Panc1 (cell line): ENCODE measurements around the gene CHMP6. TPM values are rescaled to one million over a fixed set of nuclear protein-coding genes. Genes with fewer than 3 reads are reported as not detected.

Source experiments
- ATAC-seq: fragments of 200-7000 bp; cut with Tn5 transposase; 2 replicates; pipeline ENCODE4 v1.9.1; 2020; ENCODE audit warnings: mild to moderate bottlenecking, moderate library complexity
- BruUV-seq: library from RNA; stranded (reverse); fragments of 400-500 nt; replicated peaks from 2 replicates; lab custom pipeline; 2021; lab: Mats Ljungman, UMichigan
- CTCF ChIA-PET: fragments of 300-600 bp; sonication (Branson Sonifier 250); formaldehyde crosslinking; loops from one replicate; lab custom pipeline; 2022; ENCODE audit warnings: antibody characterized with exemption; lab: Charles Lee
- POLR2A ChIA-PET: fragments of 300-600 bp; sonication (Branson Sonifier 250); formaldehyde crosslinking; loops from one replicate; lab custom pipeline; 2022; ENCODE audit warnings: antibody characterized with exemption; lab: Charles Lee
- DNase-seq: peaks from one replicate; pipeline ENCODE4 v3.0.0-alpha.2; 2010; ENCODE audit warnings: low read depth, low spot score
- H3K27ac ChIP-seq: 2 replicates; pipeline ENCODE4 v1.5.1; 2011; ENCODE audit warnings: mild to moderate bottlenecking, low read length, inconsistent platforms
- H3K27me3 ChIP-seq: fragments of 200-500 bp; sonication (Bioruptor generic); 2 replicates; pipeline ENCODE4 v1.6.0; 2014; ENCODE audit warnings: low read length, inconsistent platforms; ENCODE audit not compliant: control insufficient read depth, insufficient read depth
- H3K36me3 ChIP-seq: fragments of 200-500 bp; sonication (Bioruptor generic); 2 replicates; pipeline ENCODE4 v1.5.1; 2014; ENCODE audit warnings: inconsistent platforms, mild to moderate bottlenecking, low read length, moderate library complexity; ENCODE audit not compliant: control insufficient read depth, insufficient read depth
- H3K4me1 ChIP-seq: 2 replicates; pipeline ENCODE4 v1.5.1; 2011; ENCODE audit warnings: inconsistent platforms, mild to moderate bottlenecking, low read length, moderate library complexity; ENCODE audit not compliant: control insufficient read depth, insufficient read depth
- H3K4me3 ChIP-seq, 2 experiments: 2 replicates each; pipeline ENCODE4 v1.5.1; 2011 to 2012; ENCODE audit warnings: low read depth in 2 of 2, low read length in 2 of 2, mild to moderate bottlenecking in 2 of 2, inconsistent platforms in 1 of 2, moderate library complexity in 1 of 2
- H3K9me3 ChIP-seq: fragments of 200-500 bp; sonication (Bioruptor generic); 2 replicates; pipeline ENCODE4 v1.5.1; 2014; ENCODE audit warnings: low read depth, mild to moderate bottlenecking, inconsistent platforms, low read length, moderate library complexity; ENCODE audit not compliant: control insufficient read depth, insufficient read depth
- POLR2AphosphoS5 ChIP-seq: IDR thresholded peaks from 2 replicates; pipeline ENCODE4 v1.6.1; 2012; ENCODE audit warnings: mild to moderate bottlenecking, low read depth, low read length, moderate library complexity
- SIN3A ChIP-seq: IDR thresholded peaks from 2 replicates; pipeline ENCODE4 v1.6.1; 2012; ENCODE audit warnings: low read depth, mild to moderate bottlenecking, low read length, moderate library complexity, borderline replicate concordance; ENCODE audit not compliant: insufficient read depth
- TCF7L2 ChIP-seq: IDR thresholded peaks from 2 replicates; pipeline ENCODE4 v1.6.1; 2011; ENCODE audit warnings: mild to moderate bottlenecking, low read depth, low read length, inconsistent platforms
- in situ Hi-C: cut with HindIII; loops from 2 replicates; pipeline ENCODE4 v1.10.0; 2016; ENCODE audit warnings: low sequenced_read_pairs, low pct_unique_long_range_greater_than_20kb
- intact Hi-C: fragments of 100-400 bp; cut with micrococcal nuclease; formaldehyde crosslinking; loops from one replicate; pipeline ENCODE4 v1.10.0; 2022; ENCODE audit not compliant: unreplicated experiment
- total RNA-seq: library from RNA; stranded (reverse); gene quantifications from one replicate; pipeline ENCODE4 v1.2.1, GENCODE V29; 2021; ENCODE audit not compliant: unreplicated experiment
- TF ChIP-seq, protein P1 (sequence below), 2 experiments: IDR thresholded peaks; 2 replicates each; pipeline ENCODE4 v1.6.1; 2011 to 2012; ENCODE audit warnings: low read depth in 2 of 2, control low read depth in 1 of 2, low read length in 1 of 2, mild to moderate bottlenecking in 1 of 2, moderate library complexity in 1 of 2; ENCODE audit not compliant: insufficient read depth in 1 of 2
- TF ChIP-seq, protein P2 (sequence below): fragments of 450-650 bp; IDR thresholded peaks from 2 replicates; pipeline ENCODE4 v1.5.1; 2017; ENCODE audit warnings: mild to moderate bottlenecking

The CHMP6 gene
- total RNA-seq, 1 experiment from 2014 or later, result 43.7 TPM

DNA sequence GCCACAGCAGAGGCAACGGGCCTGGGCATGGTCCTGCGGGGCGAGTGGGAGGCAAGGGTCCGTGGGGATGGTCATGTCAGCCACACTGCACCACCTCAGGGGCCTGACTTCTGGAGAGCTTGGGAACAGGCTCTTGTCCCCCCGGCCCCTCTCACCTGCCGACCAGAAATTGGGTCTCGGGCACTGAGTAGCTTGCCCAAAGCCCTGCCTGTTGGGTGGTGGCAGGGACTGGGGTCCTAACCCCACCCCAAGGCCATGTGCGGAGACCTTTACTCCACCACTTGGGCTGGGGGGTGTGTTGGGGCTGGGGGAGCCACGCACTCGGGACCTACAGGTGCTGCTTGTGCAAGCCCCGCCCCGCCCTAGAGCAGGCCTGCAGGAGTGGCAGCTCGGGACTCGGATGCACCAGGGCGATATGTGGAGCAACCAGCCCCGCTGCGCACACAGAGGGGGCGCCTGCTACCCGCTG, 24.2 kb upstream of the CHMP6 start:
- no peaks in the 10 kb centered on the region; the same call in 1 of the 2 replicates for H3K4me1 ChIP-seq
- ATAC-seq (no peak), DNase-seq (no peak)
- intact Hi-C loops, result no loop called here
- no peak overlapping the region for H3K27ac ChIP-seq
- TF ChIP-seq POLR2AphosphoS5 (0 out of 2 replicates have a peak, but pooled peaks have one; percentile 22), SIN3A (no peak)
- no peaks in the 10 kb centered on the region for H3K9me3 ChIP-seq
- in situ Hi-C loops, result no loop called here
- no TSS peak for BruUV-seq
- H3K4me3 ChIP-seq, result no peak overlapping the region
- ChIA-PET CTCF (no interaction called here), POLR2A (no interaction called here)
- no peaks in the 10 kb centered on the region for H3K27me3 ChIP-seq
- H3K36me3 ChIP-seq, result no peaks in the 10 kb centered on the region; the same call in 1 of the 2 replicates

DNA sequence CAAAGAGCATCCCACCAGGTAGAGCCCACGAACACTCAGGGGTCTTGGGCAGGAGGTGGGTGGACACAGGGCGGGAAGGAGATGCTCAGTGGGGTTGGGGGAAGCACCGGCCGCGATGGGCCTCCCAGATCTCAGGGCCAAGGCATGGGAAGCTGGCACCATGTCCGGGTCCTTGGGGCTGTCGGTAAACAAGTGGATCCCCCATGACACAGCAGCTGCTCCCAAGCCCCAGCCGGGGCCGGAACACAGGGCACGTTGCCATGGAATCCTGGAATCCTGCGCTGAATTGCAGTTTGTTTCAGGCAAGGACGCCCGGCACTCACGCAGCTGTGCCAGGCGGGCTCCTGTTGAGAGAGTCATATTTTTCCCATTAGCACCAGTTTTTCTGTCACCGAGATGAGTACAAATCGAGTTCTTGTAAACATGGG, 23.0 kb upstream of the CHMP6 start:
- TSS peak; percentile 66 for BruUV-seq
- H3K27ac ChIP-seq, result no peak overlapping the region
- no peaks in the 10 kb centered on the region; the same call in 1 of the 2 replicates for H3K36me3 ChIP-seq
- no peak for DNase-seq
- intact Hi-C loops (no loop called here), in situ Hi-C loops (no loop called here)
- no peak for ATAC-seq
- H3K4me1 ChIP-seq, result no peaks in the 10 kb centered on the region; the same call in 1 of the 2 replicates
- ChIA-PET POLR2A (no interaction called here), CTCF (no interaction called here)
- no peaks in the 10 kb centered on the region for H3K27me3 ChIP-seq
- H3K4me3 ChIP-seq, result no peak overlapping the region
- no peaks in the 10 kb centered on the region for H3K9me3 ChIP-seq
- TF ChIP-seq, protein P1, sequence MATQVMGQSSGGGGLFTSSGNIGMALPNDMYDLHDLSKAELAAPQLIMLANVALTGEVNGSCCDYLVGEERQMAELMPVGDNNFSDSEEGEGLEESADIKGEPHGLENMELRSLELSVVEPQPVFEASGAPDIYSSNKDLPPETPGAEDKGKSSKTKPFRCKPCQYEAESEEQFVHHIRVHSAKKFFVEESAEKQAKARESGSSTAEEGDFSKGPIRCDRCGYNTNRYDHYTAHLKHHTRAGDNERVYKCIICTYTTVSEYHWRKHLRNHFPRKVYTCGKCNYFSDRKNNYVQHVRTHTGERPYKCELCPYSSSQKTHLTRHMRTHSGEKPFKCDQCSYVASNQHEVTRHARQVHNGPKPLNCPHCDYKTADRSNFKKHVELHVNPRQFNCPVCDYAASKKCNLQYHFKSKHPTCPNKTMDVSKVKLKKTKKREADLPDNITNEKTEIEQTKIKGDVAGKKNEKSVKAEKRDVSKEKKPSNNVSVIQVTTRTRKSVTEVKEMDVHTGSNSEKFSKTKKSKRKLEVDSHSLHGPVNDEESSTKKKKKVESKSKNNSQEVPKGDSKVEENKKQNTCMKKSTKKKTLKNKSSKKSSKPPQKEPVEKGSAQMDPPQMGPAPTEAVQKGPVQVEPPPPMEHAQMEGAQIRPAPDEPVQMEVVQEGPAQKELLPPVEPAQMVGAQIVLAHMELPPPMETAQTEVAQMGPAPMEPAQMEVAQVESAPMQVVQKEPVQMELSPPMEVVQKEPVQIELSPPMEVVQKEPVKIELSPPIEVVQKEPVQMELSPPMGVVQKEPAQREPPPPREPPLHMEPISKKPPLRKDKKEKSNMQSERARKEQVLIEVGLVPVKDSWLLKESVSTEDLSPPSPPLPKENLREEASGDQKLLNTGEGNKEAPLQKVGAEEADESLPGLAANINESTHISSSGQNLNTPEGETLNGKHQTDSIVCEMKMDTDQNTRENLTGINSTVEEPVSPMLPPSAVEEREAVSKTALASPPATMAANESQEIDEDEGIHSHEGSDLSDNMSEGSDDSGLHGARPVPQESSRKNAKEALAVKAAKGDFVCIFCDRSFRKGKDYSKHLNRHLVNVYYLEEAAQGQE (IDR thresholded peaks at IDR 0.05; ENCODE audit: insufficient read depth in 1 of 2, low read depth in 2 of 2, low read length in 1 of 2), result no peak
- no peak for TF ChIP-seq SIN3A
- TF ChIP-seq, protein P2, sequence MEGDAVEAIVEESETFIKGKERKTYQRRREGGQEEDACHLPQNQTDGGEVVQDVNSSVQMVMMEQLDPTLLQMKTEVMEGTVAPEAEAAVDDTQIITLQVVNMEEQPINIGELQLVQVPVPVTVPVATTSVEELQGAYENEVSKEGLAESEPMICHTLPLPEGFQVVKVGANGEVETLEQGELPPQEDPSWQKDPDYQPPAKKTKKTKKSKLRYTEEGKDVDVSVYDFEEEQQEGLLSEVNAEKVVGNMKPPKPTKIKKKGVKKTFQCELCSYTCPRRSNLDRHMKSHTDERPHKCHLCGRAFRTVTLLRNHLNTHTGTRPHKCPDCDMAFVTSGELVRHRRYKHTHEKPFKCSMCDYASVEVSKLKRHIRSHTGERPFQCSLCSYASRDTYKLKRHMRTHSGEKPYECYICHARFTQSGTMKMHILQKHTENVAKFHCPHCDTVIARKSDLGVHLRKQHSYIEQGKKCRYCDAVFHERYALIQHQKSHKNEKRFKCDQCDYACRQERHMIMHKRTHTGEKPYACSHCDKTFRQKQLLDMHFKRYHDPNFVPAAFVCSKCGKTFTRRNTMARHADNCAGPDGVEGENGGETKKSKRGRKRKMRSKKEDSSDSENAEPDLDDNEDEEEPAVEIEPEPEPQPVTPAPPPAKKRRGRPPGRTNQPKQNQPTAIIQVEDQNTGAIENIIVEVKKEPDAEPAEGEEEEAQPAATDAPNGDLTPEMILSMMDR, result no peak
- TF ChIP-seq TCF7L2, result no peak
- TF ChIP-seq POLR2AphosphoS5, result no peak; the same call in 1 of the 2 replicates

DNA sequence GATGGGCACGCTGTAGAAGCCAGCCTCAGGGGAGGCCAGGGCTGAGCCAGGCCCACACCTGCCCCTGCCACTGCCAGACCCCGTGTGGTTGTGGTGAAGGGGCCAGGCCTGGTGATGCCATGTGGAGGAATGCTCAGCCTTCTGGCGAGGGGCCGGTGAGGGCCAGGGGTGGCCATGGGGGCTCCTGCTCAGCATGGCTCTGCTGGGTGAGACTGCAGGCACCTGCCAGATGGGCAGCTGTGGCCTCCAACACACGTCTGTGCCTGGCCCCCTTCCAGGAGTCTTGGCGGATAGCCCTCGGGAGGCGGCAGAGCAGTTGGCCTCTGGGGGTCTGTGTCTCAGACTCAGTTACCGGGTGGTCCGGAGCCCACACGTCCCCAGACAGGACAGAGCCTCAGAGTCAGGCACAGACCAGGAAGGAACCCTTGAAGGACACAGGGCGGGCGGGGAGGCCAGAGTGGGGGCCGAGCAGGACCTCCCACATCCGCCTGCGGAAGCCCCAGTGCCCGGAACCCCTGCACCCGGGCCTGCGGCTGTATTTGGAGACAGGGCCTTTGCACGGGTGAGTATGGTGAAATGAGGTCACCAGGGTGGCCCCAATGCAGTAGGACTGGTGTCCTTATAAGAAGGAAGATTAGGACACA, 22.5 kb upstream of the CHMP6 start:
- TF ChIP-seq TCF7L2, result no peak
- TF ChIP-seq, protein P1 (IDR thresholded peaks at IDR 0.05; ENCODE audit: insufficient read depth in 1 of 2, low read depth in 2 of 2, low read length in 1 of 2), result no peak
- no peak for TF ChIP-seq SIN3A
- TF ChIP-seq, protein P2, result no peak
- no peak for TF ChIP-seq POLR2AphosphoS5
- H3K4me3 ChIP-seq, result no peak overlapping the region
- DNase-seq, result no peak
- ATAC-seq, result peak; percentile 6; the same call in 1 of the 2 replicates
- no peaks in the 10 kb centered on the region; the same call in 1 of the 2 replicates for H3K4me1 ChIP-seq
- no peaks in the 10 kb centered on the region for H3K9me3 ChIP-seq
- in situ Hi-C loops, result no loop called here
- ChIA-PET CTCF (interaction anchor here (0.8 to 1.3 kb wide), 2 partner anchors 10 to 11 kb away, joined by 3 read pairs; no protein-coding TSS in a partner anchor), POLR2A (no interaction called here)
- intact Hi-C loops, result no loop called here
- no TSS peak for BruUV-seq
- H3K27ac ChIP-seq, result no peak overlapping the region
- no peaks in the 10 kb centered on the region; the same call in 1 of the 2 replicates for H3K36me3 ChIP-seq
- H3K27me3 ChIP-seq, result no peaks in the 10 kb centered on the region
